HUES6 (cell line): ENCODE measurements around the gene ENDOG.
"Not testable (repeated sequence)": the region's sequence is repeated elsewhere in the genome, so short reads cannot be mapped to it uniquely, and the experiment has no call there.

Experiments
- H3K27ac ChIP-seq: 2 replicates; pipeline ENCODE4 v1.7.0; 2013; ENCODE audit warnings: low read depth, mild to moderate bottlenecking, low read length, inconsistent platforms
- H3K27me3 ChIP-seq: 2 replicates; pipeline ENCODE4 v1.6.1; 2013; ENCODE audit warnings: low read length; ENCODE audit not compliant: control insufficient read depth, insufficient read depth
- H3K36me3 ChIP-seq: 2 replicates; pipeline ENCODE4 v1.6.1; 2013; ENCODE audit warnings: low read length; ENCODE audit not compliant: control insufficient read depth, insufficient read depth
- H3K4me1 ChIP-seq: 2 replicates; pipeline ENCODE4 v1.6.1; 2013; ENCODE audit warnings: low read length; ENCODE audit not compliant: control insufficient read depth, insufficient read depth
- H3K4me3 ChIP-seq: 2 replicates; pipeline ENCODE4 v1.5.1; 2013; ENCODE audit warnings: low read depth, low read length
- H3K9ac ChIP-seq: one replicate; pipeline ENCODE4 v1.6.1; 2013; ENCODE audit warnings: mild to moderate bottlenecking, low read length
- H3K9me3 ChIP-seq: 2 replicates; pipeline ENCODE4 v1.6.1; 2013; ENCODE audit warnings: low read depth, low read length; ENCODE audit not compliant: control insufficient read depth, insufficient read depth

ENDOG gene

GRCh38 chr9:128782669-128783068, 35.6 kb upstream of the ENDOG start:
- no peak overlapping the region for H3K9ac ChIP-seq
- peaks cover 6% of the 10 kb centered on the region; the same call in 1 of the 2 replicates for H3K9me3 ChIP-seq
- no peaks in the 10 kb centered on the region for H3K4me1 ChIP-seq
- H3K27me3 ChIP-seq = no peaks in the 10 kb centered on the region
- no peak overlapping the region for H3K4me3 ChIP-seq
- H3K27ac ChIP-seq = no peak overlapping the region
- no peaks in the 10 kb centered on the region for H3K36me3 ChIP-seq

- no peak overlapping the region for H3K9ac ChIP-seq
- no peaks in the 10 kb centered on the region for H3K27me3 ChIP-seq
- H3K4me3 ChIP-seq = no peak overlapping the region
- peaks cover 6% of the 10 kb centered on the region; the same call in 1 of the 2 replicates for H3K9me3 ChIP-seq
- peaks cover 5% of the 10 kb centered on the region; the same call in 1 of the 2 replicates for H3K4me1 ChIP-seq
- H3K27ac ChIP-seq = no peak overlapping the region
- peaks cover 5% of the 10 kb centered on the region for H3K36me3 ChIP-seq
These were observed 32.9 kb upstream of the ENDOG start for GRCh38 chr9:128785427-128785826.

GRCh38 chr9:128786681-128787601, 31.4 kb upstream of the ENDOG start, which contains the start of gene TBC1D13:
Gene TBC1D13 (plus strand): TSS chr9:128787253. CDS start chr9:128787354, 101 bp downstream.
- peaks cover 20% of the 10 kb centered on the region for H3K36me3 ChIP-seq
- H3K27ac ChIP-seq = peak within 1 kb of the TSS; percentile 43; the same call in 1 of the 2 replicates

GRCh38 chr9:128787659-128788058, 30.6 kb upstream of the ENDOG start:
- H3K27ac ChIP-seq = no peak overlapping the region

More at GRCh38 chr9:128786681-128787601, 31.4 kb upstream of the ENDOG start, which contains the start of gene TBC1D13:
- Histone ChIP-seq H3K4me1 (peaks cover 5% of the 10 kb centered on the region; the same call in 1 of the 2 replicates), H3K4me3 (peak within 1 kb of the TSS; percentile 98), H3K9ac (peak within 1 kb of the TSS; percentile 93), H3K9me3 (no peaks in the 10 kb centered on the region), H3K27me3 (no peaks in the 10 kb centered on the region)

GRCh38 chr9:128788445-128788844, 29.9 kb upstream of the ENDOG start:
- peaks cover 35% of the 10 kb centered on the region for H3K36me3 ChIP-seq
- H3K4me1 ChIP-seq = peaks cover 5% of the 10 kb centered on the region; the same call in 1 of the 2 replicates
- no peaks in the 10 kb centered on the region for H3K27me3 ChIP-seq
- peak overlapping the region; percentile 93 for H3K9ac ChIP-seq
- no peaks in the 10 kb centered on the region for H3K9me3 ChIP-seq
- H3K4me3 ChIP-seq = no peak overlapping the region
- H3K27ac ChIP-seq = no peak overlapping the region

More at GRCh38 chr9:128787659-128788058, 30.6 kb upstream of the ENDOG start:
- H3K36me3 ChIP-seq = peaks cover 27% of the 10 kb centered on the region
- H3K4me1 ChIP-seq = peaks cover 5% of the 10 kb centered on the region; the same call in 1 of the 2 replicates
- H3K9me3 ChIP-seq = no peaks in the 10 kb centered on the region
- H3K4me3 ChIP-seq = peak overlapping the region; percentile 98
- H3K9ac ChIP-seq = peak overlapping the region; percentile 93
- no peaks in the 10 kb centered on the region for H3K27me3 ChIP-seq

- H3K4me1 ChIP-seq = peaks cover 5% of the 10 kb centered on the region; the same call in 1 of the 2 replicates
- H3K9ac ChIP-seq = no peak overlapping the region
- H3K36me3 ChIP-seq = peaks cover 45% of the 10 kb centered on the region
- no peak overlapping the region for H3K27ac ChIP-seq
- H3K27me3 ChIP-seq = no peaks in the 10 kb centered on the region
- no peak overlapping the region for H3K4me3 ChIP-seq
- no peaks in the 10 kb centered on the region for H3K9me3 ChIP-seq
These were observed 27.8 kb upstream of the ENDOG start for GRCh38 chr9:128790536-128790935.

- Histone ChIP-seq H3K36me3 (peaks cover 50% of the 10 kb centered on the region), H3K9ac (no peak overlapping the region), H3K27ac (no peak overlapping the region), H3K4me1 (peaks cover 5% of the 10 kb centered on the region; the same call in 1 of the 2 replicates), H3K4me3 (no peak overlapping the region), H3K9me3 (no peaks in the 10 kb centered on the region), H3K27me3 (no peaks in the 10 kb centered on the region)
These were observed 26.2 kb upstream of the ENDOG start for GRCh38 chr9:128792134-128792533.

- no peak overlapping the region for H3K27ac ChIP-seq
- no peaks in the 10 kb centered on the region for H3K9me3 ChIP-seq
- peaks cover 58% of the 10 kb centered on the region for H3K36me3 ChIP-seq
- H3K9ac ChIP-seq = no peak overlapping the region
- no peaks in the 10 kb centered on the region for H3K27me3 ChIP-seq
- H3K4me1 ChIP-seq = peaks cover 1% of the 10 kb centered on the region; the same call in 1 of the 2 replicates
- H3K4me3 ChIP-seq = no peak overlapping the region
These were observed 25.2 kb upstream of the ENDOG start for GRCh38 chr9:128792978-128793686.

GRCh38 chr9:128794961-128795360, 23.3 kb upstream of the ENDOG start:
- not testable (repeated sequence) for H3K9me3 ChIP-seq, H3K4me3 ChIP-seq, H3K27ac ChIP-seq, H3K9ac ChIP-seq, H3K27me3 ChIP-seq, H3K4me1 ChIP-seq
- peaks cover 70% of the 10 kb centered on the region for H3K36me3 ChIP-seq

- Histone ChIP-seq H3K4me1 (no peaks in the 10 kb centered on the region), H3K36me3 (peaks cover 60% of the 10 kb centered on the region), H3K9me3 (no peaks in the 10 kb centered on the region)
These were observed 19.4 kb upstream of the ENDOG start for GRCh38 chr9:128798896-128799295.

More at GRCh38 chr9:128798896-128799295, 19.4 kb upstream of the ENDOG start:
- no peak overlapping the region for H3K9ac ChIP-seq
- no peak overlapping the region for H3K4me3 ChIP-seq
- H3K27me3 ChIP-seq = no peaks in the 10 kb centered on the region
- H3K27ac ChIP-seq = no peak overlapping the region
